Mammary epithelial cell (primary cell): ENCODE data around the gene PRSS27.
A peak's percentile ranks its signal among the peaks of the same experiment; 100 is the strongest.
"Not testable (repeated sequence)": the region's sequence is repeated elsewhere in the genome, so short reads cannot be mapped to it uniquely, and the experiment has no call there.

Experiments used
- EZH2 ChIP-seq: IDR thresholded peaks from 2 replicates; pipeline ENCODE4 v1.6.1; 2012; ENCODE audit warnings: low read length, inconsistent platforms, borderline replicate concordance
- TF ChIP-seq, protein P1 (sequence below), 2 donors: IDR thresholded peaks in 1 of 2; conservative IDR thresholded peaks in 1 of 2; 2 replicates each; pipeline ENCODE4 v1.5.1; 2011 to 2012; ENCODE audit warnings: inconsistent platforms in 2 of 2, low read length in 2 of 2, mild to moderate bottlenecking in 2 of 2, control low read depth in 1 of 2, low read depth in 1 of 2; ENCODE audit not compliant: insufficient read depth in 1 of 2; ENCODE audit errors: extremely low read depth in 1 of 2

DNA sequence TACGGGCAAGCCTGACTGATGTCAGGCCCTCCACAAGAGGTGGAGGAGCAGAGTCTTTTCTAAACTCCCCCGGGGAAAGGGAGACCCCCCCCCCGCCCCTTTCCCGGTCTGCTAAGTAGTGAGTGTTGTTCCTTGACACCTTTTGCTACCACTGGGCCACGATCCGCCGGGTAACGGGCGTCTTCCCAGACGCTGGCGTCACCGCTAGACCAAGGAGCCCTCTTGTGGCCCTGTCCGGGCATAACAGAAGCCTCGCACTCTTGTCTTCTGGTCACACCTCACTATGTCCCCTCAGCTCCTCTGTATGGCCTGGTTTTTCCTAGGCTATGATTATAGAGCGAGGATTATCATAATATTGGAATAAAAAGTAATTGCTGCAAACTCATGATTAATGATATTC is 50.0 kb downstream of the PRSS27 start:
- TF ChIP-seq, protein P1, sequence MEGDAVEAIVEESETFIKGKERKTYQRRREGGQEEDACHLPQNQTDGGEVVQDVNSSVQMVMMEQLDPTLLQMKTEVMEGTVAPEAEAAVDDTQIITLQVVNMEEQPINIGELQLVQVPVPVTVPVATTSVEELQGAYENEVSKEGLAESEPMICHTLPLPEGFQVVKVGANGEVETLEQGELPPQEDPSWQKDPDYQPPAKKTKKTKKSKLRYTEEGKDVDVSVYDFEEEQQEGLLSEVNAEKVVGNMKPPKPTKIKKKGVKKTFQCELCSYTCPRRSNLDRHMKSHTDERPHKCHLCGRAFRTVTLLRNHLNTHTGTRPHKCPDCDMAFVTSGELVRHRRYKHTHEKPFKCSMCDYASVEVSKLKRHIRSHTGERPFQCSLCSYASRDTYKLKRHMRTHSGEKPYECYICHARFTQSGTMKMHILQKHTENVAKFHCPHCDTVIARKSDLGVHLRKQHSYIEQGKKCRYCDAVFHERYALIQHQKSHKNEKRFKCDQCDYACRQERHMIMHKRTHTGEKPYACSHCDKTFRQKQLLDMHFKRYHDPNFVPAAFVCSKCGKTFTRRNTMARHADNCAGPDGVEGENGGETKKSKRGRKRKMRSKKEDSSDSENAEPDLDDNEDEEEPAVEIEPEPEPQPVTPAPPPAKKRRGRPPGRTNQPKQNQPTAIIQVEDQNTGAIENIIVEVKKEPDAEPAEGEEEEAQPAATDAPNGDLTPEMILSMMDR (conservative IDR thresholded peaks at IDR 0.05 in 1 of 2, IDR thresholded peaks at IDR 0.05 in 1 of 2; ENCODE audit: extremely low read depth in 1 of 2, insufficient read depth in 1 of 2, low read depth in 1 of 2, low read length in 2 of 2): peak; percentile 31 to 75
- TF ChIP-seq EZH2: not testable (repeated sequence)
